ENCODE results near the gene EDIL3. TPM values are rescaled to one million over a fixed set of nuclear protein-coding genes. Genes with fewer than 3 reads are reported as not detected.

The EDIL3 gene
- polyA plus RNA-seq, 1 donor (not counting 4 experiments of a cell fraction or from before 2014, with no cell fraction given), result 0.34 TPM

DNA sequence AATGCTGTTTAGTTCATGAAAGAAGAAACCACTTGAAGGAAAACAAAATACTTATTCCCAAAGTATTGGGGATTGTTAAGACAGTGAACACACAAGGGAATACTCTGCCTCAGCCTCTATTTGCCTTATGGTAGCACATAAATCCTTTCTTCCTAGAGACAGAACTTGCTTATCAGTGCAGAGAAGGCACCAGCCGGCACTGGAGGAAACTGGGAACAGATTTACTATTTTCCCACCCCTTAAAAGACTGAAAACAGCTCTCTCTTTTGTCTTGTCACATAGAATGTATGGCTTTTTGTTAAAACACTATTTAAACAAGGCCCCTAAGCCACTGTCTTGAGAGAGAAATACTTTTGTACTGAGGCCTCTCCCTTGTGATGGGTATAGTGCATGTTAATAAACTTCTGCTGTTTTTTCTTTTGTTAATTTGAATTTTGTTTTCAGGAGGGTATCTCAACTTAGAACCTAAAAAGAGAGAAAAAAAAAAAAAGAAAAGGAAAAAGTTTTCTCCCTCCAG, 40.7 kb upstream of the EDIL3 start:
- Histone ChIP-seq H3K36me3 (ENCODE audit: control insufficient read depth in 2 of 2, extremely low read depth in 1 of 2, insufficient read depth in 2 of 2, low read length in 2 of 2) (no peaks in the 10 kb centered on the region), H3K4me1 (ENCODE audit: control insufficient read depth, extremely low read depth, insufficient read depth, low read length) (peaks cover 9% of the 10 kb centered on the region), H3K4me2 (ENCODE audit: control insufficient read depth, extremely low read depth, insufficient read depth, low read depth, low read length) (no peak overlapping the region), H3K27me3 (ENCODE audit: control insufficient read depth, extremely low read depth, insufficient read depth, low read length) (no peaks in the 10 kb centered on the region), H3K9me1 (ENCODE audit: control insufficient read depth, extremely low read depth, insufficient read depth, low read length) (peaks cover 2% of the 10 kb centered on the region), H2AFZ (ENCODE audit: control insufficient read depth, low read length) (no peak overlapping the region), H3K27ac (ENCODE audit: control insufficient read depth, insufficient read depth, low read length) (no peak overlapping the region), H4K20me1 (ENCODE audit: control insufficient read depth, extremely low read depth, insufficient read depth, low read length) (no peaks in the 10 kb centered on the region), H3K9me3 (ENCODE audit: control insufficient read depth, low read depth, low read length) (no peaks in the 10 kb centered on the region), H3K79me2 (ENCODE audit: control insufficient read depth, insufficient read depth, low read length) (no peaks in the 10 kb centered on the region), H3K9ac (ENCODE audit: control insufficient read depth, extremely low read depth, insufficient read depth, low read length) (no peak overlapping the region), H3K4me3 (ENCODE audit: control insufficient read depth in 2 of 3, extremely low read depth in 1 of 3, insufficient read depth in 2 of 3, low read depth in 1 of 3, low read length in 3 of 3) (no peak overlapping the region)
- TF ChIP-seq CTCF (optimal IDR thresholded peaks at IDR 0.05 in 1 of 3, IDR thresholded peaks at IDR 0.05 in 1 of 3, conservative IDR thresholded peaks at IDR 0.05 in 1 of 3; ENCODE audit: extremely low read depth in 1 of 3, insufficient read depth in 2 of 3, low read length in 3 of 3), result no peak
- no peak for TF ChIP-seq EZH2 (IDR thresholded peaks at IDR 0.05; ENCODE audit: low read length)
- dilution Hi-C loops (cut with MboI; ENCODE audit: extremely low pct_ligation_motif_present, low sequenced_read_pairs), result no loop called here
- DNase-seq (ENCODE audit: low read depth, low spot score) (no peak), FAIRE-seq (no peak)

GRCh38 chr5:84419742-84420141, 35.1 kb upstream of the EDIL3 start:
- Histone ChIP-seq H2AFZ (ENCODE audit: control insufficient read depth, low read length) (no peak overlapping the region), H3K4me1 (ENCODE audit: control insufficient read depth, extremely low read depth, insufficient read depth, low read length) (no peaks in the 10 kb centered on the region), H3K4me3 (ENCODE audit: control insufficient read depth in 2 of 3, extremely low read depth in 1 of 3, insufficient read depth in 2 of 3, low read depth in 1 of 3, low read length in 3 of 3) (no peak overlapping the region), H4K20me1 (ENCODE audit: control insufficient read depth, extremely low read depth, insufficient read depth, low read length) (no peaks in the 10 kb centered on the region), H3K36me3 (ENCODE audit: control insufficient read depth in 2 of 2, extremely low read depth in 1 of 2, insufficient read depth in 2 of 2, low read length in 2 of 2) (no peaks in the 10 kb centered on the region), H3K27me3 (ENCODE audit: control insufficient read depth, extremely low read depth, insufficient read depth, low read length) (peaks cover 2% of the 10 kb centered on the region), H3K9me1 (ENCODE audit: control insufficient read depth, extremely low read depth, insufficient read depth, low read length) (no peaks in the 10 kb centered on the region), H3K79me2 (ENCODE audit: control insufficient read depth, insufficient read depth, low read length) (no peaks in the 10 kb centered on the region), H3K9ac (ENCODE audit: control insufficient read depth, extremely low read depth, insufficient read depth, low read length) (no peak overlapping the region), H3K4me2 (ENCODE audit: control insufficient read depth, extremely low read depth, insufficient read depth, low read depth, low read length) (no peak overlapping the region), H3K9me3 (ENCODE audit: control insufficient read depth, low read depth, low read length) (no peaks in the 10 kb centered on the region), H3K27ac (ENCODE audit: control insufficient read depth, insufficient read depth, low read length) (no peak overlapping the region)
- dilution Hi-C loops (cut with MboI; ENCODE audit: extremely low pct_ligation_motif_present, low sequenced_read_pairs), result no loop called here
- no peak for DNase-seq (ENCODE audit: low read depth, low spot score)
- TF ChIP-seq CTCF (optimal IDR thresholded peaks at IDR 0.05 in 1 of 3, IDR thresholded peaks at IDR 0.05 in 1 of 3, conservative IDR thresholded peaks at IDR 0.05 in 1 of 3; ENCODE audit: extremely low read depth in 1 of 3, insufficient read depth in 2 of 3, low read length in 3 of 3) (no peak), EZH2 (IDR thresholded peaks at IDR 0.05; ENCODE audit: low read length) (no peak)
- no peak for FAIRE-seq

All from keratinocyte (primary cell).